ENCODE measurements around the gene LDLRAD4.

The LDLRAD4 gene

GRCh38 chr18:13387855-13388548 is 169.4 kb downstream of the LDLRAD4 start:
- no peak for DNase-seq (ENCODE audit: low read depth)

GRCh38 chr18:13388586-13389490 is 170.3 kb downstream of the LDLRAD4 start:
- no peak for DNase-seq (ENCODE audit: low read depth)

- no peak for DNase-seq (ENCODE audit: low read depth)
Observed at GRCh38 chr18:13389491-13390131, 171.1 kb downstream of the LDLRAD4 start.

GRCh38 chr18:13390196-13390595 is 171.6 kb downstream of the LDLRAD4 start:
- DNase-seq (ENCODE audit: low read depth): no peak

GRCh38 chr18:13390711-13391110 is 172.2 kb downstream of the LDLRAD4 start:
- DNase-seq (ENCODE audit: low read depth): no peak

GRCh38 chr18:13392029-13392750 is 173.6 kb downstream of the LDLRAD4 start:
- DNase-seq (ENCODE audit: low read depth): no peak

GRCh38 chr18:13392899-13393298 is 174.3 kb downstream of the LDLRAD4 start:
- DNase-seq (ENCODE audit: low read depth): no peak

- DNase-seq (ENCODE audit: low read depth): no peak
Observed at GRCh38 chr18:13393338-13393737, 174.8 kb downstream of the LDLRAD4 start.

- DNase-seq (ENCODE audit: low read depth): no peak
Observed at GRCh38 chr18:13394801-13395200, 176.2 kb downstream of the LDLRAD4 start.

- DNase-seq (ENCODE audit: low read depth): no peak
Observed at GRCh38 chr18:13395577-13395976, 177.0 kb downstream of the LDLRAD4 start.

GRCh38 chr18:13397504-13398163 is 179.1 kb downstream of the LDLRAD4 start:
- no peak for DNase-seq (ENCODE audit: low read depth)

- no peak for DNase-seq (ENCODE audit: low read depth)
Observed at GRCh38 chr18:13398631-13399030, 180.1 kb downstream of the LDLRAD4 start.

GRCh38 chr18:13399511-13399910 is 181.0 kb downstream of the LDLRAD4 start:
- no peak for DNase-seq (ENCODE audit: low read depth)

- no peak for DNase-seq (ENCODE audit: low read depth)
Observed at GRCh38 chr18:13400636-13401315, 182.2 kb downstream of the LDLRAD4 start.

- no peak for DNase-seq (ENCODE audit: low read depth)
Observed at GRCh38 chr18:13401404-13401803, 182.8 kb downstream of the LDLRAD4 start.

- DNase-seq (ENCODE audit: low read depth): no peak
Observed at GRCh38 chr18:13401826-13402225, 183.3 kb downstream of the LDLRAD4 start.

- no peak for DNase-seq (ENCODE audit: low read depth)
Observed at GRCh38 chr18:13403786-13404549, 185.4 kb downstream of the LDLRAD4 start.

GRCh38 chr18:13405305-13406038 is 186.9 kb downstream of the LDLRAD4 start:
- DNase-seq (ENCODE audit: low read depth): no peak

- DNase-seq (ENCODE audit: low read depth): no peak
Observed at GRCh38 chr18:13406049-13406615, 187.6 kb downstream of the LDLRAD4 start.
